Small intestine (tissue), 7 donors: Measurements from ENCODE around the gene TET3. TPM values are rescaled to one million over a fixed set of nuclear protein-coding genes. Genes with fewer than 3 reads are reported as not detected.

Source experiments
- DNase-seq, 2 donors: peaks; one replicate each; pipeline versions ENCODE4 v3.0.0 to v3.0.0-alpha.2; 2013
- FAIRE-seq: peaks from 2 replicates; lab custom pipeline; 2012; peaks lifted over from hg19 to GRCh38; lab: Jason Lieb, UNC
- H3K27ac ChIP-seq, 3 donors: one replicate each; pipeline ENCODE4 v1.5.1; 2013; ENCODE audit warnings: low read length in 2 of 3, mild to moderate bottlenecking in 2 of 3, control low read depth in 1 of 3, inconsistent platforms in 1 of 3, low read depth in 1 of 3, moderate library complexity in 1 of 3
- H3K27me3 ChIP-seq, 3 donors: one replicate each; pipeline ENCODE4 v1.6.1; 2013; ENCODE audit warnings: low read length in 3 of 3, inconsistent platforms in 1 of 3; ENCODE audit not compliant: control insufficient read depth in 3 of 3, insufficient read depth in 3 of 3
- H3K36me3 ChIP-seq, 3 donors: one replicate each; pipeline ENCODE4 v1.6.1; 2013; ENCODE audit warnings: low read length in 3 of 3, inconsistent platforms in 1 of 3, low read depth in 1 of 3, mild to moderate bottlenecking in 1 of 3, moderate library complexity in 1 of 3; ENCODE audit not compliant: control insufficient read depth in 3 of 3, insufficient read depth in 2 of 3
- H3K4me1 ChIP-seq, 3 donors: one replicate each; pipeline ENCODE4 v1.6.1; 2013; ENCODE audit warnings: low read length in 2 of 3, inconsistent platforms in 1 of 3, low read depth in 1 of 3, mild to moderate bottlenecking in 1 of 3, moderate library complexity in 1 of 3; ENCODE audit not compliant: control insufficient read depth in 3 of 3, insufficient read depth in 2 of 3
- H3K4me3 ChIP-seq, 3 donors: one replicate each; pipeline ENCODE4 v1.5.1; 2013; ENCODE audit warnings: low read length in 3 of 3, control low read depth in 1 of 3, inconsistent platforms in 1 of 3, low read depth in 1 of 3, mild to moderate bottlenecking in 1 of 3, moderate library complexity in 1 of 3
- H3K9me3 ChIP-seq, 2 donors: one replicate each; pipeline ENCODE4 v1.6.1; 2013; ENCODE audit warnings: low read depth in 1 of 2, low read length in 1 of 2; ENCODE audit not compliant: control insufficient read depth in 2 of 2, insufficient read depth in 1 of 2
- WGBS, 3 donors: extraction: QIAGEN DNeasy Blood & Tissue Kit; methylation state at CpG; one replicate each; pipeline ENCODE4 v1.1.7; 2013; 5-methylcytosine and 5-hydroxymethylcytosine counted together
- polyA plus RNA-seq, 4 donors: library from polyadenylated mRNA; stranded (reverse) in 3 of 4; unstranded in 1 of 4; fragments of 200-250 nt in 3 of 4; fragments of 120-200 nt in 1 of 4; gene quantifications; one replicate each; pipeline versions ENCODE4 v1.2.1 to v1.2.3, GENCODE V29; 2013
- donor health status: healthy with polysubstance abuse.
- donor health status: control.
- donor health status: control.
- donor health status: Bipolar disorder and iron deficiency.
- donor health status: healthy.

Gene TET3
- polyA plus RNA-seq, 4 donors: 2.7 to 19.3 (median 6.2) TPM

DNA sequence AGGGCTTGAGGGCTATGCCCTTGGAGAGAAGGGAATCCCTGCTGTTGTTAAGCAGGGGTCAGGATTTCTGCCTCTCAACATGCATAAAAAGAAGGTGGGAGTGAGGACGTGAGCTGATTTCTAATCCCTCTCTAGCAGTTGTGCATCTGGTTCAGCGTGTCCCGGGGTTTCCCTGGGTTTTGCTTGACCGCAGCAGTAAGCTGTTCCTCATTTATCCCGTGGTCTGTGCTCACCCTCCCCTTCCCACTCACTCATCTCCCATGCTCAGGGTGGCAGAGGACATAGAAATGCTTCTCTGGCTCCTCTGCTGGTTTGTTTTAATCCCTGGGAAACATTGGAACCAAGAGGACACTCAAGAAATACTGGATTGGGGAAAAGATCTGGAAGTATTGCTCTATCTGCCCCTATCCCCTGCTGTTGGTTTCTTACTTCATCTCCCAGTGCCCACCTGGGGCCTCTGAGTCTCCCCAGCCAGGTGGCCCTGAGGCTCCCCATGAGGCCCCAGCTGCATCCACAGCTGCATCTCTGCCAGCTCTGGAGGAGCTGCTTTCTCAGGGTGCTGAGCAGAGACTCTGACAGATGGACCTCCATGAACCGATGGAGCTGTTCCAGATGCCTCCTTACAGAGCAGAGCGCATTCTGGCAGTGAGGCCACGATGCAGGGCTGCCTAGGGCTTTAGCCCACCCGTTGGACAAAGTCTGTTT, 36.1 kb downstream of the TET3 start:
- DNase-seq (no peak), FAIRE-seq (no peak)
- H3K27ac ChIP-seq: no peak overlapping the region
- 71 to 86% (median 81%) methylated on average over 9 of the region's 9 CpGs for WGBS, 3 donors
- no peak overlapping the region for H3K4me3 ChIP-seq
- no peaks in the 10 kb centered on the region for H3K9me3 ChIP-seq
- peaks cover 0 to 6% (median 4%) of the 10 kb centered on the region in 3 donors for H3K4me1 ChIP-seq
- peaks cover 0 to 22% (median 0%) of the 10 kb centered on the region in 3 donors for H3K36me3 ChIP-seq
- H3K27me3 ChIP-seq: no peaks in the 10 kb centered on the region

DNA sequence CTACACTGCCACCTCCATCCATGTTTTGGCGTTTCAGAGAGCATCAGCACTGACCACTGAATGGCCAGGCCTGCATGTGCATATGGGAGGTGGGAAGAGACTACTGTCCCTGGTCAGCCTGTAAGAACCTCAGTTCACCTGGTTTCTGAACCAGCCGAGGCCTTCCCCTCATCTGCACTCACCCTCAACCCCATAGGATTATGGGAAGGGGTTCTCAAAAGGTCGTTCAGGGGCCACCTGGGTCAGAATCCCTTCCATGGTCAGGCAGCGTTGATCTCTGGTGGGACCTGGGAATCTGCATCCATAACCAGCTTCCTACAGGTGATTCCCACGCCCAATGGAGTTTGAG, 36.7 kb downstream of the TET3 start:
- Histone ChIP-seq H3K27ac (no peak overlapping the region), H3K9me3 (no peaks in the 10 kb centered on the region), H3K36me3 (peaks cover 0 to 22% (median 0%) of the 10 kb centered on the region in 3 donors), H3K27me3 (no peaks in the 10 kb centered on the region), H3K4me3 (no peak overlapping the region), H3K4me1 (peaks cover 0 to 9% (median 9%) of the 10 kb centered on the region in 3 donors)
- FAIRE-seq (no peak), DNase-seq (no peak)
- 80 to 82% (median 82%) methylated on average over 5 of the region's 5 CpGs for WGBS, 3 donors

DNA sequence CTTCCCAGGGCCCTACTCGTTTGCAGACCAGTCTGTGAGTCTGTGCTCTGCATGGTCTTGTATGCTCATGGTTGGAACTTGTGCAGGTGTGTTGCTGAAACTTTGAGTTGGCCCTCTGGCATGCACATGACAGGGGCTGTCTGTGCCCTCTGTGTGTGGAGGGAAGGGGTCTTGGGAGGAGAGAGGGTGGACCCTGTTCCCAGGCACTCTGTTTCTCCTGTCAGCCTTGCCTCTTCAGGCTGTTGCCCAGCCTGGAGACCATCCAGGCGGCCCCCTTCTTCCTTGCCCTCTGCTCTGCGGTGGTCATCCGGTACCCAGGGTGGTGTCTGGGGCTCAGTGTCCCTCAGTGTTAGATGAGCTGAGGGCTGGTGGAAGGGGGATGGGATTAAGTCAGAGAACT, 39.5 kb downstream of the TET3 start:
- Histone ChIP-seq H3K36me3 (peaks cover 0 to 20% (median 0%) of the 10 kb centered on the region in 3 donors), H3K4me3 (no peak overlapping the region), H3K4me1 (peaks cover 4 to 20% (median 9%) of the 10 kb centered on the region in 3 donors), H3K27ac (no peak overlapping the region), H3K9me3 (peaks cover 0 to 3% of the 10 kb centered on the region in 2 donors), H3K27me3 (no peaks in the 10 kb centered on the region)
- WGBS, 3 donors: 84 to 91% (median 90%) methylated on average over 4 of the region's 4 CpGs
- no peak for DNase-seq
- no peak for FAIRE-seq

DNA sequence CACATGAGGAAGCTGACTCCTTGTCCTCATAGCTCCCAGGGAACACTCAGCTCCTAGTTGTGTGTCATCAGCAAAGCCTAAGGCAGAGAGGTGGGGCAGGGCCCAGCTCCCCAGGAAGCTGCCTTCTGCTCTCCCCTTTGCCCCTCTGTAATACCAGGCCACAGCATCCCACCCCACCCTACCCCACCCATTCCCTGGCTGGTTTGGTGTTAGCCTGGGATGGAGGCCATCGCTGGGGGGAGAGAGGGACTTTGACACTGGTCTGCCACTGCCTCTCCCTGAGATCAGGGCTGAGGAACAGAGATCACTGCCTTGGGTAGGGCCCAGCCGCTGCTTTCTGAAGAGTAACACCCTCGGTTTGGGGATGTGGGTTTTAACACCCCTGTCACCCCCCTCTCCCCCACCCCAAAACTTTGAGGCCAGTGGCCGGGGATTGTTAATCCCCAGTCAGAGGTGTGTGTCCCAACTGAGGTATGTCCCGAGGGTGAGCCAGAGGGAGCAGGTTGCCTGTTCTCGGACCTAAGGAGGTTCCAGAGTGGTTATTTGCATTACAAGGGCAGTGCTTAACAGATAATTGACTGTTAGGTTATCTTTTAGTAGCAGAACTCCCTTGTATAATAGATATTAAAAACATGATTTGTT, 41.4 kb downstream of the TET3 start:
- DNase-seq: peak; percentile 89 to 92
- peak overlapping the region; percentile 73 to 88 (median 80) for H3K27ac ChIP-seq
- peaks cover 0 to 3% of the 10 kb centered on the region in 2 donors for H3K9me3 ChIP-seq
- peaks cover 0 to 8% (median 0%) of the 10 kb centered on the region in 3 donors for H3K36me3 ChIP-seq
- no peaks in the 10 kb centered on the region for H3K27me3 ChIP-seq
- H3K4me3 ChIP-seq: no peak overlapping the region
- peaks cover 4 to 20% (median 9%) of the 10 kb centered on the region in 3 donors for H3K4me1 ChIP-seq
- FAIRE-seq: no peak
- 13 to 43% (median 23%) methylated on average over 6 of the region's 6 CpGs for WGBS, 3 donors

DNA sequence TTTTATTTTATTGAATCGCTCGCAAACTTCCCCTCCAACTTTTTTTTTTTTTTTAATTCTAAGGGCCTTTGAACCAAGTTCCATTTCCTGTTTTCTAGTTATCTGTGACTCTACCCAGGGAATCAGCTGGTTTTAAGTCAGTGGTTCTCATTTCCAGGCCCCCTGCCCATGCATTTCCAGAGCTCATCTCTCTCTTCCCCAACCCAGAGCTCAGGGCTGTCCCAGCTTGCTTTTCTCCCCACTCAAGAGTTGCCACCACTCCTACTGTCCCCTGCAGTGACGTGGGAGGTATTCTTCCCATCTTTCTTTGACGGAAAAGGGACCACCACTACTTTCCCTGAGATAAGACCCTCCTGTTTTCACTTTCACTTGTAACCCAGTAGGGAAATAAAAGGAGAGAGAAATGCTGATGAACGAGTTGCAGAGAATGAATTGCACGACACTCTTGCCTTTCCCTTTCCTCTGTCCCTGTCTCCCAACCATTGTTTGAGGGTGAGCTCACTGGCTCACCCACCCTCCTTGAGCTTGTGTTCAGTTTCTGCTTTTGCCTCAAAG, 42.1 kb downstream of the TET3 start:
- H3K27ac ChIP-seq: peak overlapping the region in 2 of 3 donors; percentile 53 to 88
- peaks cover 0 to 3% of the 10 kb centered on the region in 2 donors for H3K9me3 ChIP-seq
- no peaks in the 10 kb centered on the region for H3K27me3 ChIP-seq
- DNase-seq (peak; percentile 18 to 45), FAIRE-seq (no peak)
- H3K4me3 ChIP-seq: no peak overlapping the region
- peaks cover 0 to 4% (median 0%) of the 10 kb centered on the region in 3 donors for H3K36me3 ChIP-seq
- peaks cover 4 to 20% (median 11%) of the 10 kb centered on the region in 3 donors for H3K4me1 ChIP-seq
- 48 to 62% (median 60%) methylated on average over 6 of the region's 6 CpGs for WGBS, 3 donors

DNA sequence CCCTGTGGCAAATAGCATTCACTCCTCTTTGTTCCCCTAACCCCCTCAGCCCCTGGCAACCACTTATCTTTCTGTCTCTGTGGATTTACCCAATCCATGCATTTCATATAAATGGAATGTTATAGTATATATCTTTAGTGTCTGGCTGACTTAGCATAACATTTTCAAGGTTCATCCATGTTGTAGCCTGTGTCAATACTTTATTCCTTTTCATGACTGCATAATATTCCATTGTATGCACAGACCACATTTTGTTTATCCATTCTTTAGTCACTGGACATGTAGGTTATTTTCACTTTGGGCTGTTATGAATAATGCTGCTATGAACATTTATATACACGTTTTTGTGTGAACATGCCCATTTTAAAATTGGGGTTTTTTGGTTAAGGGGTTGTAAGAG, 42.8 kb downstream of the TET3 start:
- Histone ChIP-seq H3K27ac (peak overlapping the region in 1 of 3 donors; percentile 88), H3K36me3 (peaks cover 0 to 4% (median 0%) of the 10 kb centered on the region in 3 donors), H3K4me3 (no peak overlapping the region), H3K27me3 (no peaks in the 10 kb centered on the region), H3K9me3 (peaks cover 0 to 3% of the 10 kb centered on the region in 2 donors), H3K4me1 (peaks cover 4 to 26% (median 16%) of the 10 kb centered on the region in 3 donors)
- no peak for FAIRE-seq
- no peak for DNase-seq
- 86 to 96% (median 93%) methylated on average over 1 of the region's 1 CpG for WGBS, 3 donors

DNA sequence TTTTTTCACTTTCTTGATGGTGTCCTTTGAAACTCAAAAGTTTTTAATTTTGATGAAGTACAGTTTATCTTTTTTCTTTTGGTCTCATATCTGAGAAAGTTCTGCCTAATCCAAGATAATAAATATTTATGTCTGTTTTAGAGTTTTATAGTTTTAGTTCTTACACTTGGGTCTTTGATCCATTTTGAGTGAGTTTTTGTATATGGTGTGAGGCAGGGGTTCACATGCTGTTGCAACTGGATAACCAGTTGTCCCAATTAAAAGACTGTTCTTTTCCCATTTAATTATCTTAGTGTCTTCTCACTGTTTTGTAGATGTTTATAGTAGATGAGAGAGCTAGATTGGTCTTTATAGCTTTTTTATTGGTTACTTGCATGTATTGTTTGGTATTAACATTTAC, 43.6 kb downstream of the TET3 start:
- no peak for DNase-seq
- H3K4me1 ChIP-seq: peaks cover 7 to 30% (median 16%) of the 10 kb centered on the region in 3 donors
- FAIRE-seq: no peak
- no peak overlapping the region for H3K4me3 ChIP-seq
- H3K27me3 ChIP-seq: no peaks in the 10 kb centered on the region
- H3K27ac ChIP-seq: no peak overlapping the region
- peaks cover 0 to 3% of the 10 kb centered on the region in 2 donors for H3K9me3 ChIP-seq
- peaks cover 0 to 2% (median 0%) of the 10 kb centered on the region in 3 donors for H3K36me3 ChIP-seq

DNA sequence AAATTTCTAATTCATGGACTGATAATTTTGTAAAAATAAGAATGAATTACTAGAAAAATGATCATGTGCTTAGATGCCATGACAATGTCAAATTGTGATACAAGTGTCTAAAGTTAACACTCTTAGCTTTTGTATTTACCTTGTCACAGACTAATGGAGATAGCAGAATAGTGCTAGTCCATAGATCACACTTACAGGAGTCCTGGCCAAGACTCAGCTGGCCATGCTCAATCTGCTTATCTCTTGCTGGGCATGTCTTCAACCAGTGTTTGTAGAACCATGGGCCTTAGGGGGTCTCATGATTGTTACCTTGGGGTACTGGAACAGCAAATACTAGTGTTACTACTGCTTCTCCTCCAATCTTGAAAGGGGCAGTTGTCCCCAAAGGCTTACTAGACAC, 44.0 kb downstream of the TET3 start:
- Histone ChIP-seq H3K36me3 (no peaks in the 10 kb centered on the region), H3K27me3 (no peaks in the 10 kb centered on the region), H3K9me3 (peaks cover 0 to 3% of the 10 kb centered on the region in 2 donors), H3K4me1 (peaks cover 7 to 34% (median 16%) of the 10 kb centered on the region in 3 donors), H3K4me3 (no peak overlapping the region), H3K27ac (no peak overlapping the region)
- FAIRE-seq: no peak
- peak in 1 of 2 donors; percentile 31 for DNase-seq
